ENCODE measurements around the gene TMEM207.

Gene TMEM207

DNA sequence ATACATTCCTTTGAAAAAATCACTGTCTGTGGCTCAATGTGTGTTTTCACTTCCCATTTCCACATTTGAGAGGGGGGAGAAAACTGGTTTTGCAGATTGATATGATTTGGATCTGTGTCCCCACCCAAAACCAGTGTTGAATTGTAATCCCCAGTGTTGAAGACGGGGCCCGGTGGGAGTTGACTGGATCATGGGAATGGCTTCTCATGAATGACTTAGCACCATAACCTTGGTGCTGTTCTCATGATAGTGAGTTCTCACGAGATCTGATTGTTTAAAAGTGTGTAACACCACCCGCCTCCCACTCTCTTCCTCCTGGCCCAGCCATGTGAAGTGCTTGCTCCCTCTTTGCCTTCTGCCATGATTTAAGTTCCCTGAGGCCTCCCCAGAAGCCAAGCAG, 16.1 kb downstream of the TMEM207 start:
- TF ChIP-seq, protein P1, sequence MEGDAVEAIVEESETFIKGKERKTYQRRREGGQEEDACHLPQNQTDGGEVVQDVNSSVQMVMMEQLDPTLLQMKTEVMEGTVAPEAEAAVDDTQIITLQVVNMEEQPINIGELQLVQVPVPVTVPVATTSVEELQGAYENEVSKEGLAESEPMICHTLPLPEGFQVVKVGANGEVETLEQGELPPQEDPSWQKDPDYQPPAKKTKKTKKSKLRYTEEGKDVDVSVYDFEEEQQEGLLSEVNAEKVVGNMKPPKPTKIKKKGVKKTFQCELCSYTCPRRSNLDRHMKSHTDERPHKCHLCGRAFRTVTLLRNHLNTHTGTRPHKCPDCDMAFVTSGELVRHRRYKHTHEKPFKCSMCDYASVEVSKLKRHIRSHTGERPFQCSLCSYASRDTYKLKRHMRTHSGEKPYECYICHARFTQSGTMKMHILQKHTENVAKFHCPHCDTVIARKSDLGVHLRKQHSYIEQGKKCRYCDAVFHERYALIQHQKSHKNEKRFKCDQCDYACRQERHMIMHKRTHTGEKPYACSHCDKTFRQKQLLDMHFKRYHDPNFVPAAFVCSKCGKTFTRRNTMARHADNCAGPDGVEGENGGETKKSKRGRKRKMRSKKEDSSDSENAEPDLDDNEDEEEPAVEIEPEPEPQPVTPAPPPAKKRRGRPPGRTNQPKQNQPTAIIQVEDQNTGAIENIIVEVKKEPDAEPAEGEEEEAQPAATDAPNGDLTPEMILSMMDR (IDR thresholded peaks at IDR 0.05; ENCODE audit: borderline replicate concordance, insufficient read depth, low read depth, low read length), result no peak
- H3K4me3 ChIP-seq (ENCODE audit: low read depth, low read length), result no peak overlapping the region

DNA sequence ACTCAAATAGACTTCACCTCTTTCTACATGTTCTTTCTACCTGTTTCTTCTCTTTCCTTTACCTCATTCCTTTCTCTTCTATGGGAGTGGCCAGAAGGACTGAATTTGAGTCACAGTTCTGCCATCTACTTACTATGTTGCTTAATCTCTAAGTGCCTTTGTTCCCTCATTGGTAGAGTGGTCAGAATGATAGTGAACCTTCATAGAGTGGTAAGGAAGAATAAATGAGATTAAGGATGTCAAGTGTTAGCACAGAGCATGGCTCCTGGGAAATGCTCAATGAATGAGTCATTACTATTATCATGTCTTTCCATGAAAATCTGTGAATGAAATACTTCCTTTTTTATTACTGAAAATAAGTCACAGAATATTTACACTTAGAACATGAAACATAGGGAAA, 17.5 kb downstream of the TMEM207 start:
- H3K4me3 ChIP-seq (ENCODE audit: low read depth, low read length), result no peak overlapping the region
- TF ChIP-seq, protein P1 (IDR thresholded peaks at IDR 0.05; ENCODE audit: borderline replicate concordance, insufficient read depth, low read depth, low read length), result no peak

DNA sequence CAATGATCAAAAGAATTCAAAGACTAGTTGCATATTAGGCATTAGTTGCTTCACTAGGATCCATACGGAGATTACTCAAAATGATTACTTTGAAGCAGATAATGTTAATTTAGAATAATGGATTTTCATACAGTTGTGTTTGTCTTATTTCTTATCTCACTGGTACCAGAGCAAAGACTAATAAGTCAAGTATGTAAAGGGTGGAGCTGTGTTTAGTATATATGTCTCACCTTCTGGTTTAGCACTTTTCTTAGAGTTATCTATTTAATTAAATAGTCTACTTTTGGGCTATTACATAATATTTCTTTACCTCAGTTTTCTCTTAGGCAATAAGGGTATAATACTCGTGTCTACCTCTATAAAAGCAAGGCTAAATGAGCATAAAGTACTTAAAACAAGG, 18.8 kb downstream of the TMEM207 start:
- no peak overlapping the region for H3K4me3 ChIP-seq (ENCODE audit: low read depth, low read length)
- TF ChIP-seq, protein P1 (IDR thresholded peaks at IDR 0.05; ENCODE audit: borderline replicate concordance, insufficient read depth, low read depth, low read length), result no peak

DNA sequence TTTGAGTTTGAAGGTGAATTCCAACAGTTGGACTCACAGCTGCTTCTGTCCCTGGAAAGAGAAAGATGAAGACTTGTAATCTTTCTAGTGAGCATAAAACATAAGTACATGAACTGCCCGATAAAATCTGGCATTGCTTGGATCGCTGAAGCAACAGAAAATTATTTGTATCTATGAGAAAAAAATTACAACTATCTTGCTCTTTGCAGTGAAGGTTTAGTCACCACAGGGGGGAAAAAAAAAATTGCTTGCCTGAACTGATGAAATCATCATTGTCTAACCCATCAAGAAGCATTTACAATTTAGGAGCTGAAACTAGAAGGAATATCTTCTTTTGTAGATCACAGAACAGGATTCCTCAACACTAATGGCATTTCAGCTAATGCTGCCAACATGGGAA, 20.0 kb downstream of the TMEM207 start:
- TF ChIP-seq, protein P1 (IDR thresholded peaks at IDR 0.05; ENCODE audit: borderline replicate concordance, insufficient read depth, low read depth, low read length), result no peak

DNA sequence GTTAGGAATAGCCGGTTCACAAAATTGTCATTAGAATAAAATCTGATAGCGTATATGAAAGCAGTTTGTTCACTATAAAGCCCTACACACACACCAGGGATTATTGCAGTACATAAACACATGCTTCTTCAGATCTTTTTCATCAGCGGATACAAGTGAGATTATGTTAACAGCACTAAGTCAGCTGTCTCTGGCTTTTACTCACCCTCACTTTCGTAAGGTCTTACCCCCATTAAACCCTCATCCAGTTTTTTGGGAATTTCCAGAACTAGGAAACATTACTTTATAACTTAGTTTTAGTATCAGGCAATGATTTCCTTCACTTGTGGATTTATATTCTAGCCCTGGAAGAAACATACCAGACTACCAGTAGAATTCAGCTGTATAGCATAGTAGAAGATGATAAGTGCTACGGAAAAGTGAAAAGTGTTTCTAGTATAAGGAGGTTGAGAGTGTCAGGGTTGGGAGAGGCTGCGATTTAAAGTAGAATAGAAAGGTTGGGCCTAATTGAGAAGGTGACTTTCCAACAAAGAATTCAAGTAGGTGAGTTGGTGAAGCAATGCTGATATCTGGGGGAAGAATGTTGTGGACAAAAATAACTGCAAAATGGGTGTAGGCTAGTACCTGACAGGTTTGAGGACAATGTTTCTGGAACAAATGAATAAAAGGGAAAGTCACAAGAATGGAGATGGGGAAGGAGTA, 22.7 kb downstream of the TMEM207 start:
- TF ChIP-seq, protein P1 (IDR thresholded peaks at IDR 0.05; ENCODE audit: borderline replicate concordance, insufficient read depth, low read depth, low read length), result no peak
- H3K4me3 ChIP-seq (ENCODE audit: low read depth, low read length), result no peak overlapping the region

More for the DNA sequence above, 20.0 kb downstream of the TMEM207 start:
- H3K4me3 ChIP-seq (ENCODE audit: low read depth, low read length), result no peak overlapping the region

DNA sequence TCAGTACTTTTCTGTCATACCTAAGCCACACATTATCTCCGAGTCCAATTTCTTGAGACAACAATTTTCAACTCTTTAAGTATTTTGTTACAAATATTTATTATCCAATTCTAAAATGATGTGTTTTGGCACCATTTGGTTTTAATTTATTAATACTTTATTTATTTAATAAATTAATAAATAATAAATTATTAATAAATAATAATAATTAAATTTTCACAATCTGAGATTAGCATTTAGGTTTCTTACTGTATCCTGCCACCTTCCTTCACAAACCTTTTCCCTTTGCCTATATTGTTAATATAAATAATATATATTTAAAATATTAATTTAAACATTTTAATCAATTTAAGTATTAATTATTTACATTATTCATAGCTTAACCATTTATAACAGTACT, 23.9 kb downstream of the TMEM207 start:
- H3K4me3 ChIP-seq (ENCODE audit: low read depth, low read length), result no peak overlapping the region
- TF ChIP-seq, protein P1 (IDR thresholded peaks at IDR 0.05; ENCODE audit: borderline replicate concordance, insufficient read depth, low read depth, low read length), result no peak
